Left kidney (tissue), 2 donors: ENCODE results near the gene SLX9. TPM values are rescaled to one million over a fixed set of nuclear protein-coding genes. Genes with fewer than 3 reads are reported as not detected.
A peak's percentile ranks its signal among the peaks of the same experiment; 100 is the strongest.

Source experiments
- DNase-seq: peaks from one replicate; pipeline ENCODE4 v3.0.0-alpha.2; 2013
- polyA plus RNA-seq: library from polyadenylated mRNA; unstranded; fragments of 120-200 nt; gene quantifications from one replicate; pipeline ENCODE4 v1.2.1, GENCODE V29; 2013; ENCODE audit not compliant: insufficient read length

SLX9 gene
- polyA plus RNA-seq, 1 donor: 11.2 TPM

DNA sequence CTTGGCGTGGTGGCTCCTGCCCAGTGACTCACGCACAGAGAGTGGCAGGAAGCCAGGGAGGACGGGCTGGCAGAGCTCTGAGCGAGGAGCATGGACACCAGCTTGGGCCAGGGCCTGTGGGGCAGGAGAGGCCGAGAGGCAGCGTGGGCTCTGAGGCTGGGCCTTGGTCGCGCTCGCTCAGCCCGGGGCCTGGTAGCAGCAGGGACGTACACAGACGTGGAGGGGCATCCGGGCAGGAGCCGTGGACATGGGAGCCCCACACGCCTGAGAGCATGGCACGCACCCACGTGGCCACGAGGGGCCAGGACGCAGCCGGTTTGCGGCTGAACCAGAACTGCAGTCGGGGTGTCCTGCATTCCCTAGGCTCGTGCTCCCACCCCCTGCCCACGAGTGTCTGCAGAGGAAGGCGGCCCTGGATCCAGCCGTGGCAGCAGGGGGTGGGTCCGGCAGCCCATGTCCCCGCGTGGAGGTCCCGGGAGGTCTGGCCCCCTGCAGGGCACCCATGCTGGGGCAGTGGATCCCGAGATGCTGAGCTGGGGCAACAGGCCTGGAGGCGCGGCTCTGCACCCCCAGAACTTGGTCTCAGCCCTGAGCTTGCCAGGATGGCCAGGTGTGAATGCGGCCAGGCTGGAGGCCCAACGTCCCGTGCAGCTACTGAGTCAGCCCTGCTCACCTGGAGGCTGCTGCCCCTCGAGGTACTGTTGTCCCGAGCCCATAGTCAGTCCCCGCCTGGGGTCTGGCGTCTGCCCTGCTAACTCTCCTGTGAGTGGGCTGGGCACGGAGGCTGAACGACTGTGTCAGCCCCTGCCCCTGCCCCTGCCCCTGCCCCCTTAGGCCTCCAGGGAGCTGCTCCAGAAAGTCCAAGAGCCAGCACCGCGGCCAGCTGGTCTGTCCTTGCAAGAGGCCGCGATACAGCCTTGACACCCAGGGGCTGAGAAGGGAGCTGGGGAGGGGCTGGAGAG is 61.6 kb downstream of the SLX9 start:
- DNase-seq: no peak

DNA sequence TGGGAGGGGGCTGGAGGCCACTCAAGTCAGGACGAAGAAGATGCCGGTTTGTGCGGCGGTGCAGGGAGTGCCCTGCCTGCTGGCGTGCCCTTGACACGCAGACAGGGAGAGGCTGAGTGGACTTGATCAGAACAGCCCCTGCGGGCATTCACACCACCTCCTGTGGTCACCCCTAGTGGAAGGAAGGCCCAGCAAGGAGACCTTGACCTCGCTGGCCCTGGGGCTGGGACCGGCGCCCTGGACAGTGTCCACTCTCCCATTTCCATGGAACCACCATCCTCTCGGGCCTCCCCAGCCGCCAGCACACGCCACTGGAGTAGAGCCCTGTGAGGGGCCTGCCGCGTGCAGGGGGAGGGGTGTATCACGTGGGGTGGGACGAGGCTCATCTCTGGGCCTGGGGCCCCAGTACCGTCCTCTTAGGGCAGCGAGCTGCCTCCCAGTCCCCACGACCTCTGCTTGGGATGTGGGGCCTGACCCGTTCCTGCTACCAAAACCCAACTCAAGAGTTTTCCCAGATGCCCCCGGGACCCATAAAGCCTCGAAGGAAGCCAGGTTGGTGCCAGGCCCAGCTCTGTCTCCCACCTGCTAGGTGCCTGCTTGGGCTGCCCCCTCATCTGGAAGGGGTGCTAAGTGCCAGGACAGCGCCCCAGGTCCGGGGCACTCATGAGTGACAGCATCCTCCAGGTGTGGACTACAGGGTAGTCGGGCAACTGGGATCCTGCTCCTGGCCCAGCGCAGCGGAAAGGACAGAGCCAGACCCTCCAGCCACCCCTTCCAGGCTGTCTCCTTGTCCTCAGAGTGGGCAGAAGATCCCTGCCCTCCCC is 62.8 kb downstream of the SLX9 start:
- no peak for DNase-seq

DNA sequence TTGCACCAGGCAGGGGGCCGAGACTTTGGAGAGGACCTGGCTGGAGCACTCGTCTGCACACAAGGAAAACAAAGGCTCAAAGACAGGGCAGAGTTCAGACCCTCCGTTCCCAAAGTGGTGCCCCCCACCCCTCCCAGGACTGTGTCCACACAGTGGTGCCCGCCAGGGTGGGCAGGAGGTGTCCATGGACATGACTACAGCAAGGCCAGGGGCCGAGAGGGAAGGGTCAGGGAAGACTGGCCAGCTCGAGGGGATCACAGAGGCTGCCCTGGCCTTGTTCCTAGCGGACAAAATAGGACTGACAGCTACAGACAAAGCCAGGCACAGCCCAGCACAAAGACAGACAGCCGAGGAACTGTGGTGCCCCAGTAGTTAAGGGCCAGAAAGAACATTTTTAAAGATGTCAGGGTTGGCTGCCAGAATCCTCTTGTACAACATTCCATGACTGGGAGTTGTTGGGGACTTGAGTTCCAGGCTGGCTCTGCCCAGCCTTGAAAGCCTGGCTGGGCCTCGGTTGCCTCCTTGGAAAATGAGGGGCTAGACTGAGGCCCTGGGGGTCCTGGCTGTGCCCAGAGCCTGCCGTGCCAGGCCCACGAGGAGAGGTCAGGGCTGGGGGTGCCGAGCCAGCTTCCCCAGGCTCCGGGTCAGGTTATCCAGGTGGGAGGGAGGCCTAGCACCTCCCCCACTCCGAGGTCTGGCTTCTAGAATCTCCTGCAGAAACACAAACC is 63.7 kb downstream of the SLX9 start:
- no peak for DNase-seq

DNA sequence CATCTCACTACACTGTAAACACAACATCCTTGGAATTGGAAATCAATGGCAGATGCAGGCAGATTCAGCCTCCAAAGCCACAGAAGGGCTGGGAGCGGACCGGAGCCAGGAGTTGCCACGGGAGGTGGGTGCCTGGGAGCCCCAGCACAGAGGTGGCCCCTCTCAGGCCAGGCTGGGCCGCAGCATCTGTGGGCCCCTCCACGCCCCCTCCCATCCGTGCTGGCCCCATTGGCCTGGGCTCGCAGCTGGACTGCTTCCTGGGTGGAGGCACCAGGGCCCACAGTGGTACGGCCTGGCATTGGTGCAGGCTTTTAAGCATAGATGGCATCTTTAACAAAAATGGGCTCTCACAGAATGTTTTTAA is 64.2 kb downstream of the SLX9 start:
- DNase-seq: no peak

DNA sequence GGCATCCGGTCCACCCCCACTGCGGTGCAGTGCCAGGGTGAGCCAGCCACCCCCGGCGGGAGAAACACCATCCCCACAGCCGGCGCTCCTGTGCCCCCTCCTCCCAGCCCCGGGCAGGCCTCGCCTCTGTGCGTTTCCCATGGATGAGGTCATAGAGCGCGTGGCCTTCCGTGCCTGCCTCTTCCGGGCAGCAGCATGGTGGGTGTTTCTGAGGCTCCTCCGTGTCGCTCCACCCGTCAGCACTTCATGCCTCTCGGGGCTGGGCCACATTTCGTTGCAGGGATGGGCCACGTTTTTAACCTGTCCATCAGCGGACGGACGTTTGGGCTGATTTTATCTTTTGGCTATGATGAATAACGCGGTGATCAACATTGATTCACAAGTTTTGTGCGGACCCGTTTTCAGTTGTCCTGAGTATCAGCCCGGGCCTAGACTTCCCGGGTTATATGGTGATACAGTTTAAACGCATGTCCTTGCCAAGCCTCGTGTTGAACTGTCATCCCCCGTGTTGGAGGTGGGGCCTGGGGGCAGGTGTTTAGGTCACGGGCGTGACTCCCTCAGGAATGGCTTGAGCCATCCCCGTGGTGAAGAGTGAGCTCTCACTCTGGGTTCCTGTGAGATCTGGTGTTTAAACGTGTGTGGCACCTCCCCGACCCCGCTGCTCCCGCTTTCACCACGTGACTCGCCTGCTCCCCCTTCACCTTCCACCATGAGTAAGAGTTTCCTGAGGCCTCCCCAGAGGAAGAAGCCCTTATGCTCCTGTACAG is 64.8 kb downstream of the SLX9 start:
- DNase-seq: no peak

DNA sequence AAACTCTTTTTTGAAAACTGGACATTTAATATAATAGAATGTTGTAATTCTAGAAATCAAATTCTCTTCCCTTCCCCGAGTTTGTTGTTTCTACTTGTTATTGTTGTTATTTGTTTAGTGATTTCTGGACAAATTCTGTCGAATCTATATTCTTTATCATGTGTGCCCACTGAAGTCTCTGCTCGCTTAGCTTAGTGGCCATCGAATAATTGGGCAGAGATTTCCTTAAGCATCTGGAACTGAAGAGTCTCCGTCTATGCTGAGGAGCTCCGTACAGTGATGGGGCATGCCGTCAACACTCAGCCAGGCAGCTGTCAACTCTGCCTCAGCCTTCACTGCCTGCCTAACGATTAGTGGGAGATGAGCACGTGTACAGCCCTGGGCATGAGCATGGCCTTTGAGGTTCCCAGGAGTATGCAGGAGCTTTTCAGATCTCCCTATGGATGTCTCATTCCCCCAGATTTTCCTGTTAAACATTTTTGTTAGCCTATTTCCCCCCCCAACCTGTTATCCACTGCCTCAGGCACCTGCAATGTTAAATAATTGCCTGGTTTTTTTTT is 66.8 kb downstream of the SLX9 start:
- DNase-seq: no peak

DNA sequence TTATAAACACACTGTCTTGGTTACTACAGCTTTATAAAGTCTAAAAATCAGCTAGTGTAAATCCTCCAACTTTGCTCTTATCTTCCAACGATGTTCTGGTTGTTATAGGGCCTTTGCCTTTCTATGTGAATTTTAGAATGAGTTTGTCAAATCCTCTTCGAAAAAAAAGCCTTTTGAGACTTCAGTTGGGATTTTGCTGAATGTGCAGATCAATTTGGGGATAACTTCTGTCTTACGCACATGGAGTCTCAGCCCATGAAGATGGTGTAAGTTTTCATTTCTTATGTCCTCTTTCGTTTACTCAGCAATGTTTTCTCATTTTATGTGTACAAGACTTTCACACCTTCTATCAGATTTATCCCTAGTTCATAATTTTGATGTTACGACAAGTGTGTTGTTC is 69.8 kb downstream of the SLX9 start:
- no peak for DNase-seq

DNA sequence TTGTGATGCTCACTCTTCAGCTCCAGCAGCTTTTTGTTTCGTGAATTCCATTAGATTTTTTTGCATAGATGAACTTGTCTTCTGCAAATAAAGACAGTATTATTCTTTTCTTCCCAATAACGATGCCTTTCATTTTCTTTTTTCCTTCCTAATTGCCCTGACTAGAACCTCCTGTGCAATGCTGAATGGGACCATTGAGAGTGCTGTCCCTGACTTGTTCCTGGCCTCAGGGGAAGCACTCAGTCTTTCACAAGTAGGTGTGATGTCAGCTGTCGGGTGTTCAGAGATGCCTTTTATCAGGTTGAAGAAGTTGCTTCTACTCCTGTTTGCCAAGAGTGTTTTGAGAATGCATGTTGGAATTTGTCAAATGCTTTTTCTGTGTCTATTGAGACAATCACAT is 70.3 kb downstream of the SLX9 start:
- no peak for DNase-seq

DNA sequence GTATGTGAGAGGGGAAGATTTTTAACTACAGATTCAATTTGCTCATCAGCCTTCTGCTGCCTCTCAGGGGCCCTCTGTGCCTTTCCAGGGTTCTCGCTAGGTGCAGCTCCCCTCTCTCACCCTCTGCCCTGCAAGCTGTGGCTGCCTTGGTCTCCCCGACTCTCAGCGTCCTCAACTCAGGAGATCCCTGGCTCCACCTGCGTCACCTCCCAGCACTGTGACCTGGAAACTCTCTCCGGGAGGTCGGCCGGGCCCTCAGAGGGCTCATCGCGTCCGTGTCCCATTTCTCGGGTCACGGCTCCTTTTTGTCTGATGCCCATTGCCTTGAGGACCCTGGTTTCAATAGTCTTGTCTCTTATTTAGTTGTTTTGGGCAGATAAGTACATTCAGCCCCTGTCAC is 71.0 kb downstream of the SLX9 start:
- DNase-seq: no peak

DNA sequence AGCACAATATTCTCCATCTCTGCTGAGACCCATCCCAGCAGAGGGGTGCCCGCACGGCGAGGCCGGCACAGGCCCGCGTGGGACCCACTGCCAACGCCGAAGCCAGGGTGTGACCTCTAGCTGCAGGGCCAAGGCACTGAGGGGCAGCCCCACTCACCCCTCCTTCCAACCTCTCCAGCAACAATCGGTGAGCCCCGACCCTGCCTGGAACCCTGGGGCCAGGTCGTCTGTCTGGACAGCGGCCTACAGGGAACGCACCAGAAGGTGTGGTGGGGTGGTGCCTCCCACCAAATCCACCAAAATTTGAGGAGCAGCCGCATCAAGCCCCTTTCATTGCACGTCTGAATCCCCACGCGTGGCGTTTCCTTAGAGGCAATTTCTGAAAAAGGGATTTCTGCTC is 71.6 kb downstream of the SLX9 start:
- DNase-seq: no peak

DNA sequence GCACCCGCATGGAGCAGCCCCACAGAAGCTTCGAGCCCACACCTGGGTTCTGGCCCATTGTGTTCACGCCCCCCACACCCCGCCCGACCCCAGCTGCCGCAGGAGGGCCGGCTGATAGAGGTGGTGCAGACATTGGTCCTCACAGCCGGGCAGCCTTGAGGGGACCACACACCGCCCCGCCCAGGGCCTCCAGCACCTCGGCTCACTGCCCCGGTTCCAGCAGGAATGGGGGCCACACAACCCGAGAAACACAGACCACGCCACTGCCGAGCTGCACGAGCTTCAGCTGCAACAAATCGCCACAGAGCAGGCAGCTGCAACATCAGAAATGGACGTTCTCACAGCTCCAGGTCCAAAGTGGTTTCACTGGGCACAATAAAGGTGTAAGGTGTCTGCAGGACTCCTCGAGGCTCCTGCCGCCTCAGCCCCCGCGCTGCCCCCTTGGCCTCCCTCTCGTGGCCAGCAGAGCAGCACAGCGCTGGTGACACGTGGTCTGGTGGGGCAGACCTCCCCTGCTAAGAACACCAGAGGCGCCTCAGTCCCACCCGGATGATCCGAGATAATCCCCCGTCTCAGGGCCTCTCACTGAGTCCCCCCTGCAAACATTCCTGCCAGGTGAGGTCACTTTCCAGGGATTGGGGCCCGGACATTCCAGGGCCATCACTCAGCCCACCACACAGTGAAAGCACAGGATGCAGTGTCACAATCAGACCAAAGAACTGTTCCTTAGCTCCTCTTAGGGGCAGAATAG is 72.3 kb downstream of the SLX9 start:
- peak; percentile 85 for DNase-seq

DNA sequence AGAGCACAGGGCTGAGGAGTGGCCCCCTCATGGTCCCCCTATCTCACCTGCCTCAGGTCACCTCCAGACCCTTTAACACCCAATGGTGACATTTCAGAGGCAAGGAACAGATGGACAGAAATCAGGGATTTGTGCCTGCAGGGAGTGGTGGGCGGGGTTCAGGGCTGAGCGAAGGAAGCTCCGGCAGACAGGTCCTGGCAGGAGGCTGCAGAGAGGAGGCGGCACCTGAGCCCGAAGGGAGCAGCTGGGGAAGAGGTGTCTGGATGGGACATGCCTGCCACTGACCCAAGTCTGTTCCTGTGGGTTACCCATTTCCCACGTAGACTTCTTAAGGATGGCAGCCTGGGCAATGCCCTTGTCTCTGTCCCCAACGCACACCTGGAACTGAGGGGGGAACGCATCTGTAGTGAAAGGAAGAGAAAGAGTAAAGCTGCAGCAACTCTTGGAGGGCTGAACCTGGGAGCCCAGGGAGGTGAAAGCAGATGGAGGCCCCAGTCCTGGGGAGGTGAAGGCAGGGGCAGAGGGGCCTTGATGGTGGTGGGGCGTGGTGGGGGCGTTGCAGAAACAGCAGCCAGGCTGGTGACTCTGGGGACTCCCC is 72.9 kb downstream of the SLX9 start:
- DNase-seq: no peak

DNA sequence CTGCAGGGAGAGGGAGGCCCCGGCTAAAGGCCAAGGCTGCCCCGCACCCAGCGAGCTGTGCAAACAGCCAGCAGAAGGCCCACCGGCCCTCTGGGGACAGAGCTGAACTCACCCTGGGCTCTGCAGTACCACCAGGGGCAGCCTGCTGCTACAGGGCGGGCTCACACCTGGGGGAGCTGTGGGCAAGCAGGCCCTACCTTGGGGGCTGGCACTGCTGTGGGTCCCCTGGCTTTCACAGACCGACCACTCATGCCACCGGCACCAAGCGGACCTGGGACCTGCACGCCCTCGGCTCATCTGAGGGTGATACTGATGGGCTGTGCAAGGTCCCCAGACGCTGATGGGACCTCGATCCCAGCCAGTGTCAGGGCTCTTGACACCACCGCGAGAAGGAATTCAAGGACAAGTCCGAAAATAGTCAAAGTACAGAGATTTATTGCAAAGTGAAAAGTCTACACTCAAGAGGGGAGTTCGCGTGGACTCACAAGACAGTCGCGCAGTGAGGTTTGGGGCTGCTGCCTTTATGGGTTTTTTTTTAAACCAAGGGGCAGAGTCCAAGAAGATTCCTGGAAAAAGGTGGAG is 73.5 kb downstream of the SLX9 start:
- no peak for DNase-seq

DNA sequence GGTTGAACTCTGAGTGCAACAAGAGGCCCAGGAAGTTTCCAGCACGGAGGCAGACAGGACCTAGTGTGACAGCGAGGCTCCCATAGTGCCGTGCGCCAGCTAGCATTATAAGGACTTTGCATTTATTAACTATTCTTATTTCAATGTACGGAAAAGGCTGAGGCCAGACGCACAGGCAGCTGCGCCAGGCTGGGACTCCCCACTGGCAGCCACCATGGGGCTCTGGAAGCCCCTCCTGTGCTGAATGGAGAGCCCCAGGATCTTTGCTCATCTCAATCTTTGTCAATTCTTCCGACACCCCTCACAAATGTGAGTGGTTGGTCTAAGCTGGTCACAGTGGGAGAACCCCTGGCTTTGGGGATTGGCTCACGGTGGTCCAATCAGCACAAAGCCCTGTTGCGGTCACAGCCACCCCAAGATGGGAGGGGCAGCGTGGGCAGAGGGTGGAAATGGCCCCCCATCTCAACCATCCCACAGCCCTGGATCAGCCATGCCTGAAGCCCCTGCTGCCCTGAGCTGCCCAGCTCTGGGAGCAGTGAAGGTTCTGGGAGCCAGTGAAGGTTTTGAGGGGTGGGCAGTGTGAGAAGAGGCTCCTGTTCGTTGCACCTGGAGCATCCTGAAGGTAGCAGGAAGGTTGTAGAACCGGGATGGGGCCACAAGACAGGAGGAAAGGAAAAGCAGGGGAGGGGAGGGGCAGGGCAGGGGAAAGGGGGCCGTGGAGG is 75.1 kb downstream of the SLX9 start:
- no peak for DNase-seq

DNA sequence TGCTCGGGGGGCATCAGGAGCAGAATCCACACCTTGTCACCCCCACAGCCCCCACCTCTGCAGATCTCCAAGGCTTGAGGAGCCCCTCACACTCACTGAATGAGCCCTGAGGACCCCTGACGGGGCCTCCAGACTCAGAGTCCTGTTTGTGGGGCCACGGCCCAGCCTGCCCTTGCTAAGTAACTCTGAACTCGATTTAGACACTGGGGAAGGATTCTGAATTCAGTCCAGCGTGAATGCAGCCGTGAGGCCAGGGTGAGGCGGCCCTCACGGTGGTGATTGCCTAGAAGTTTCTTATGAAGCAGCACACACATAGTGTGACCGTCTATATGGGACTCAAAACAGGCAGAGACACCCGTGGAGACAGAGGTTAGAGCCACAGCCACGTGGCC is 75.6 kb downstream of the SLX9 start:
- no peak for DNase-seq

DNA sequence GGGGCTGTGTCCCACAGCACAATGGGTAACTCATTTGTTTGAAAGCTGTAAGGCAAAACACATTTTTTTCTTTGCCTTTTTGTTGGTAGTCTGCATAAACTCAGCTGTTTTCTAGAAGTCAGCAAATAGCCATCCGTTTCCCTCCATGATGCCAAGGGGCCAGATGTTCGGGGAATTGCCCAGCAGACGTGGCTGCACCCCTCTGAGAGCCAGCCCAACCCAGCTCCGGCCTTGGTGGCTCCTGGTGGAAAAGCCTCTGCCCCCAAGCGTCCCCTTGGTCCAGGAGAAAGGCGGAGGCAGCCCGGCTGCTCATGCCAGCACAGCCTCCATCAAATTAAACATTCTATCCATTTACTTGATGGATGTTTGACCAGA is 76.2 kb downstream of the SLX9 start:
- DNase-seq: no peak

DNA sequence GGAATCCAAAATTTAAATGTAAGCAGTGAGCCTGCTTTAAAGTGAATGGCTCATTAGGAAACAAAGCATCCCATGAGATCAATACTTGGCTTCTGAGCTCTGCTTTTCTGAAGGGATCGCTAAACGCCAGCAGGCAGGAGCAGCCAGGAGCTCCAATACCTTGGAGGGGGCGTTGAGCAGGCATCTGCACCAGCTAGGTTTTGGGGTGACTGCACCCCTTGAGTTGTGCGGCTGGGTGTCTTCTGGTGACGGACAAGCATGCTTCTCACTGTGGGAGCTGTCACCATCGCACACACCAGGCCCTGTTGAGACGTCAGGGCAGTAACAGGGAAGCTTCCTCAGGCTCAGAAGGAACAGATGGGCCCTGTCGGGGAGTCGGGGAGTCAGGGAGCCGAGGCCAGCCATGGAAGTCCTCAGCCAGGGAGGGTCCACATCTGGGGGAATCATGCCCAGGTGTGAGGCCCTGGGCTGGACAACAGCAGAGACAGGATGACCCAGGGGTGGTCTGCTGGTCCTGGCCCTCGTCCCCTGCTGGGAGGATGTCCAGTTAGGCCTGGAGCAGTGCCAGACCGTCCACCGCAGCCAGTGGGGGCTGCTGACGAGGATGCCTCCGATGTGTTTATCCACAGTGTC is 76.7 kb downstream of the SLX9 start:
- DNase-seq: no peak

DNA sequence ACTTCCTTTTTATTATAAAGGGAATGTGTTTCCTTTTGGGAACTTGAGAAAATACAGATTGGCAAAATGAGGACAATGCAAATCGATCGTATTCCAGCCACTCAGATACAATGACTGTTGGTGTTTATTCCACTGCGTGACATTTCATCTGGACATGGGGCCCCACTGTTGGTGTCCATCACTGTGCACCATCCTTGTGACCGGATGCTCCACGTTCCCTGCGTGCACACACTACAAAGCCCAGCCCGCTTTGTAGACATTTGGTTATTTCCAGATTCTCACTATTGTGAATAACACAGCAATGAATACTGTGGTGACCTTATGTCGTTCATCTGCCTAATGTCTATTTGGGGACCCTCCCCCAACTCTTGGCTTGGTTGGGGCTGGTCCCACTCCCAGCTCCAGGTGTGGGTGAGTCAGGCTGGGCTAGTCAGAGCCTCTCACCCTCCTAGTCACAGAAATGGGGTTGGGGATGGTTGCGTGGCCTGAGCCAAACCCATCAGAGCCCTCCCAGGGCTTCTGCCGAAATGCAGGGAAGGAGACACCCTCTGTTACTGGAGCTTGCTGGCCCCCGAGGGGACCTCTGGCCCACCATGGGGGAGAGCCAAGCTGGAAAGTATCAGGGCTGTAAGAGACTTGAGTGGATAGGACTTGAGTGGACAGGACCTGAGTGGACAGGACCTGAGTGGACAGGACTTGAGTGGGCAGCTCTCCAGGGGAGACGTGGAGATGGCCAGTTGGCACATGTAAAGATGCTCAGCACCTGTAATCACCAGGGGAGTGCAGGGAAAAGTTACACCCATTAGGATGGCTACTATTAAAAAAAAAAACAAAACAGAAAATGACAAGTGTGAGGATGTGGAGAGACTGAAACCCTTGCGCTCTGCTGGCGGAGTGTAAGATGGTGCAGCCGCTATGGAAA is 77.5 kb downstream of the SLX9 start:
- DNase-seq: no peak
